Fibroblast of lung (primary cell): Measurements from ENCODE around the gene CAPZA2. TPM values are rescaled to one million over a fixed set of nuclear protein-coding genes. Genes with fewer than 3 reads are reported as not detected.

Experiments
- DNase-seq, 2 donors: peaks; one replicate each; pipeline versions ENCODE4 v3.0.0 to v3.0.0-alpha.2; 2010; ENCODE audit warnings: low read depth in 2 of 2
- H2AFZ ChIP-seq: 2 replicates; pipeline ENCODE4 v1.5.1; 2012; ENCODE audit warnings: low read length, control low read depth, inconsistent platforms
- H3K27ac ChIP-seq: 2 replicates; pipeline ENCODE4 v1.5.1; 2011; ENCODE audit warnings: low read length, control low read depth; ENCODE audit not compliant: insufficient read depth
- H3K27me3 ChIP-seq: 2 replicates; pipeline ENCODE4 v1.5.1; 2011; ENCODE audit warnings: mild to moderate bottlenecking, low read length; ENCODE audit not compliant: control insufficient read depth, insufficient read depth
- H3K36me3 ChIP-seq: 2 replicates; pipeline ENCODE4 v1.5.1; 2011; ENCODE audit warnings: low read length; ENCODE audit not compliant: control insufficient read depth, insufficient read depth
- H3K4me1 ChIP-seq: 2 replicates; pipeline ENCODE4 v1.5.1; 2011; ENCODE audit warnings: low read length; ENCODE audit not compliant: control insufficient read depth, insufficient read depth; ENCODE audit errors: extremely low read depth
- H3K4me2 ChIP-seq: 2 replicates; pipeline ENCODE4 v1.5.1; 2011; ENCODE audit warnings: low read length, control low read depth; ENCODE audit not compliant: insufficient read depth; ENCODE audit errors: extremely low read depth
- H3K4me3 ChIP-seq, 4 experiments: fragments of 200-600 bp in 1 of 4; sonication (generic) in 1 of 4; replicated peaks in 1 of 4; 2 replicates each; pipeline ENCODE4 v1.5.1; 2011 to 2016; ENCODE audit warnings: low read length in 4 of 4, low read depth in 3 of 4, mild to moderate bottlenecking in 3 of 4, control low read depth in 2 of 4, inconsistent platforms in 1 of 4, mixed read lengths in 1 of 4; ENCODE audit not compliant: insufficient read depth in 1 of 4; ENCODE audit errors: control extremely low read depth in 1 of 4
- H3K79me2 ChIP-seq: 2 replicates; pipeline ENCODE4 v1.5.1; 2012; ENCODE audit warnings: mild to moderate bottlenecking, low read length, inconsistent platforms; ENCODE audit not compliant: control insufficient read depth, insufficient read depth
- H3K9ac ChIP-seq: 2 replicates; pipeline ENCODE4 v1.5.1; 2011; ENCODE audit warnings: mild to moderate bottlenecking, low read length, control low read depth; ENCODE audit not compliant: insufficient read depth
- H3K9me3 ChIP-seq: 2 replicates; pipeline ENCODE4 v1.5.1; 2012; ENCODE audit warnings: low read depth, low read length; ENCODE audit not compliant: control insufficient read depth, insufficient read depth
- H4K20me1 ChIP-seq: 2 replicates; pipeline ENCODE4 v1.5.1; 2011; ENCODE audit warnings: low read length; ENCODE audit not compliant: control insufficient read depth, insufficient read depth; ENCODE audit errors: extremely low read depth
- EZH2 ChIP-seq: IDR thresholded peaks from 2 replicates; pipeline ENCODE4 v1.5.1; 2012; ENCODE audit warnings: low read length, control low read depth, mild to moderate bottlenecking; ENCODE audit errors: missing control alignments
- polyA plus RNA-seq, 2 donors: library from polyadenylated mRNA; depleted of rRNA in 1 of 2; stranded (reverse) in 1 of 2; unstranded in 1 of 2; fragments of >200 nt; gene quantifications; 2 replicates each; pipeline ENCODE4 v1.2.1, GENCODE V29; 2011 to 2012; ENCODE audit warnings: missing spikeins in 1 of 2
- total RNA-seq: library from RNA; depleted of rRNA; stranded (reverse); fragments of >200 nt; gene quantifications from 2 replicates; pipeline ENCODE4 v1.2.1, GENCODE V29; 2014
- TF ChIP-seq, protein P1 (sequence below), 2 donors: IDR thresholded peaks in 1 of 2; conservative IDR thresholded peaks in 1 of 2; 1 replicate in 1 of 2; 2 replicates in 1 of 2; pipeline ENCODE4 v1.5.1; 2011 to 2012; ENCODE audit warnings: low read length in 2 of 2, control low read depth in 1 of 2, inconsistent platforms in 1 of 2, low read depth in 1 of 2, mild to moderate bottlenecking in 1 of 2

Gene CAPZA2
- total and polyA plus RNA-seq, 2 donors (not counting 1 experiment from before 2014, with no cell fraction given) = 123 to 205 TPM

DNA sequence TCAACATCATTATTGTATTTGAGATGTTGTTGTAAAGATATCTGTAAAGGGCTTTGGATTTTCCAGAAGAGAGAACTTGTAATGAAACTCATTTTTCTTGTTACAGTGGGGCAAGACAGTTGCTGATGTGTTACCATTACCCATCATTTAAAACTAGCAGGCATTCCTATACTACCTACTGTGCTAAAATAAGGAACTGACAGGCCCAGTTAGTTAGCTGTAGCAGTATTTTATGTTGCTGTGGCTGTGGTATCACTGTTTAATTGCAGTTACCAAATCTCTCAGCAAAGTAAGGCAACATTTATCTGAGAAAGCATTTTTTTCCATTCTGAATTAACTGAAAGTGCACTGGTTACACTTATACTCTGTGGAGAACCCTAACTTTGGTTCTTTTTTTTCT lies 100.8 kb downstream of the CAPZA2 start:
- H3K79me2 ChIP-seq = peaks cover 5% of the 10 kb centered on the region
- H3K9me3 ChIP-seq = no peaks in the 10 kb centered on the region
- H2AFZ ChIP-seq = no peak overlapping the region
- no peaks in the 10 kb centered on the region for H3K36me3 ChIP-seq
- H3K4me1 ChIP-seq = no peaks in the 10 kb centered on the region
- H3K9ac ChIP-seq = no peak overlapping the region
- no peak overlapping the region for H3K4me2 ChIP-seq
- no peak overlapping the region for H3K4me3 ChIP-seq
- H4K20me1 ChIP-seq = no peaks in the 10 kb centered on the region
- no peak for DNase-seq
- no peaks in the 10 kb centered on the region for H3K27me3 ChIP-seq
- TF ChIP-seq, protein P1, sequence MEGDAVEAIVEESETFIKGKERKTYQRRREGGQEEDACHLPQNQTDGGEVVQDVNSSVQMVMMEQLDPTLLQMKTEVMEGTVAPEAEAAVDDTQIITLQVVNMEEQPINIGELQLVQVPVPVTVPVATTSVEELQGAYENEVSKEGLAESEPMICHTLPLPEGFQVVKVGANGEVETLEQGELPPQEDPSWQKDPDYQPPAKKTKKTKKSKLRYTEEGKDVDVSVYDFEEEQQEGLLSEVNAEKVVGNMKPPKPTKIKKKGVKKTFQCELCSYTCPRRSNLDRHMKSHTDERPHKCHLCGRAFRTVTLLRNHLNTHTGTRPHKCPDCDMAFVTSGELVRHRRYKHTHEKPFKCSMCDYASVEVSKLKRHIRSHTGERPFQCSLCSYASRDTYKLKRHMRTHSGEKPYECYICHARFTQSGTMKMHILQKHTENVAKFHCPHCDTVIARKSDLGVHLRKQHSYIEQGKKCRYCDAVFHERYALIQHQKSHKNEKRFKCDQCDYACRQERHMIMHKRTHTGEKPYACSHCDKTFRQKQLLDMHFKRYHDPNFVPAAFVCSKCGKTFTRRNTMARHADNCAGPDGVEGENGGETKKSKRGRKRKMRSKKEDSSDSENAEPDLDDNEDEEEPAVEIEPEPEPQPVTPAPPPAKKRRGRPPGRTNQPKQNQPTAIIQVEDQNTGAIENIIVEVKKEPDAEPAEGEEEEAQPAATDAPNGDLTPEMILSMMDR (conservative IDR thresholded peaks at IDR 0.05 in 1 of 2, IDR thresholded peaks at IDR 0.05 in 1 of 2; ENCODE audit: low read depth in 1 of 2, low read length in 2 of 2) = no peak
- TF ChIP-seq EZH2 = no peak
- H3K27ac ChIP-seq = no peak overlapping the region

DNA sequence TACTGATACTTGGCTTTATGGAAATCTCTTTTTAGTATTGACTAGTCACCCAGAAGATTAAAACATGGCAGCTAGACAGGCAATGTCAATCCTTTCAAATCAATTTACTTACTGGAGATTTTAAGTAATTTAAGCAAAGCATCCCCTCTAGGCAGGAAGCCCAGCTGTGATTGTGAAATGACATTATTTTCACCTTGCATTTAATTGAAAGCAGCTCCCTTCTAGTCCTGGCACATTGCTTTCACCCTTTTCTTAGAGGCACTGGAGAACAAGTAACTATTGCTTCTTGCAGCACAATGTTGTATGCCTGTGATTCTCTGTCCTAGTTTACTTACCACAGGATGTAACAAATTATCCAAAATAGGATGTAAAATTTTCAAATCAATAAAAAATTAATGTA lies 104.2 kb downstream of the CAPZA2 start:
- Histone ChIP-seq H3K79me2 (peaks cover 2% of the 10 kb centered on the region), H4K20me1 (no peaks in the 10 kb centered on the region), H3K36me3 (no peaks in the 10 kb centered on the region), H3K4me1 (no peaks in the 10 kb centered on the region), H3K27ac (no peak overlapping the region), H2AFZ (no peak overlapping the region), H3K9me3 (no peaks in the 10 kb centered on the region), H3K9ac (no peak overlapping the region), H3K27me3 (no peaks in the 10 kb centered on the region), H3K4me3 (no peak overlapping the region), H3K4me2 (no peak overlapping the region)
- no peak for DNase-seq
- TF ChIP-seq EZH2 = no peak
- TF ChIP-seq, protein P1 (conservative IDR thresholded peaks at IDR 0.05 in 1 of 2, IDR thresholded peaks at IDR 0.05 in 1 of 2; ENCODE audit: low read depth in 1 of 2, low read length in 2 of 2) = no peak

DNA sequence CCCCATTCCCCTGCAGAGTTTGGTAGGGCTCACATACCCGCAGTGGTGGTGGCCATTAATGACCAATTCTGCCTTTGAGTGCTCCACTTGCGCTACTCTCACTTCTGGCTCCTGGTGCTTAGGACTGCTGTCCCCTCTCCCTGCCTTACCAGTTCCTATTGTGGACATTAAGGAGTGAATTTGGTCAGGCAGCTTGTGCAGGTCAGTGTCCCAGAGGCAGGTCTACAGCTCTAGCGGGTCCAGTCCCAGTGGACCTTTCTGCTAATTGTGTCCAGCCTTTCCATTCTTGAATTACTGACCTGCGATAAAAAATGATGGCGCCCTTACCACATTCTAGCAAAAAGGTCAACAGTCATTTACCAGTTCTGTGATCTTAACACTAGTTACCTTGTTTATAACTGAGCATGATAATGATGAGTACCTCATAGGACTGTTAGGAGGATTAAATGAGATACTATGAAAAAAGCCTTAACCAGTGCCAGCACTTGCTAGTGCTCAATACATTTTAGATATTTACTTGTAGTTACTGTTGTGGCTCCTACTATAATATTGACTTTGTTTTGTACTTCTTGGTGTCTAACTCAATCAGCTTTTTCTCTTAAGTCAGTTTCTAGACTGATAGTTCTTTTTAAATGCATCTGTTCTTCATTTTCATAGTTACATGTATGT lies 105.0 kb downstream of the CAPZA2 start:
- Histone ChIP-seq H3K27ac (no peak overlapping the region), H3K36me3 (no peaks in the 10 kb centered on the region), H2AFZ (no peak overlapping the region), H3K27me3 (no peaks in the 10 kb centered on the region), H3K9me3 (no peaks in the 10 kb centered on the region), H3K79me2 (peaks cover 2% of the 10 kb centered on the region), H3K4me2 (no peak overlapping the region), H3K9ac (no peak overlapping the region), H3K4me1 (no peaks in the 10 kb centered on the region), H4K20me1 (no peaks in the 10 kb centered on the region), H3K4me3 (no peak overlapping the region)
- TF ChIP-seq, protein P1 (conservative IDR thresholded peaks at IDR 0.05 in 1 of 2, IDR thresholded peaks at IDR 0.05 in 1 of 2; ENCODE audit: low read depth in 1 of 2, low read length in 2 of 2) = no peak
- TF ChIP-seq EZH2 = no peak
- DNase-seq = no peak
